Naive thymus-derived CD4-positive, alpha-beta T cell (primary cell): Measurements from ENCODE around the gene OR10AD1. TPM values are rescaled to one million over a fixed set of nuclear protein-coding genes. Genes with fewer than 3 reads are reported as not detected.
"Not testable (repeated sequence)": the region's sequence is repeated elsewhere in the genome, so short reads cannot be mapped to it uniquely, and the experiment has no call there.

Experiments
- ATAC-seq: fragments of 150-1000 bp; cut with Tn5 transposase; 2 replicates; pipeline ENCODE4 v1.10.0; 2021; ENCODE audit warnings: mild to moderate bottlenecking, moderate library complexity
- CTCF ChIA-PET: fragments of 350-600 bp; sonication (Branson Sonifier 250); formaldehyde crosslinking; loops from one replicate; lab custom pipeline; 2021; ENCODE audit warnings: antibody characterized with exemption; lab: Charles Lee
- POLR2A ChIA-PET: fragments of 350-600 bp; sonication (Branson Sonifier 250); formaldehyde crosslinking; loops from one replicate; lab custom pipeline; 2021; ENCODE audit warnings: antibody characterized with exemption, inconsistent platforms; lab: Charles Lee
- DNase-seq, 9 donors: peaks; one replicate each; pipeline versions ENCODE4 v3.0.0 to v3.0.0-alpha.2; 2020 to 2022; ENCODE audit warnings: mixed read lengths in 1 of 9
- H3K27ac ChIP-seq: one replicate; pipeline ENCODE4 v1.7.0; 2013; ENCODE audit warnings: mild to moderate bottlenecking, low read depth, low read length, moderate library complexity
- H3K27me3 ChIP-seq, 2 donors: one replicate each; pipeline ENCODE4 v1.7.0; 2013; ENCODE audit warnings: low read length in 2 of 2, mild to moderate bottlenecking in 2 of 2, moderate library complexity in 2 of 2; ENCODE audit not compliant: control insufficient read depth in 2 of 2, insufficient read depth in 2 of 2
- H3K36me3 ChIP-seq, 3 experiments: 1 replicate in 2 of 3; 2 replicates in 1 of 3; pipeline ENCODE4 v1.7.0; 2013; ENCODE audit warnings: low read length in 3 of 3, mild to moderate bottlenecking in 3 of 3, moderate library complexity in 1 of 3; ENCODE audit not compliant: insufficient read depth in 3 of 3, control insufficient read depth in 2 of 3
- H3K4me1 ChIP-seq, 2 donors: one replicate each; pipeline ENCODE4 v1.7.0; 2013; ENCODE audit warnings: low read length in 2 of 2, mild to moderate bottlenecking in 2 of 2, moderate library complexity in 1 of 2; ENCODE audit not compliant: control insufficient read depth in 2 of 2, insufficient read depth in 2 of 2
- H3K4me3 ChIP-seq: 2 replicates; pipeline ENCODE4 v1.7.0; 2013; ENCODE audit warnings: mild to moderate bottlenecking, low read length
- H3K9me3 ChIP-seq, 3 experiments: 1 replicate in 2 of 3; 2 replicates in 1 of 3; pipeline ENCODE4 v1.7.0; 2013; ENCODE audit warnings: low read length in 3 of 3; ENCODE audit not compliant: control insufficient read depth in 2 of 3
- H3K27ac Mint-ChIP-seq, 9 donors: one replicate each; pipeline ENCODE4 v1.8.0; 2020 to 2022; ENCODE audit warnings: mixed read lengths in 9 of 9, mild to moderate bottlenecking in 8 of 9, moderate library complexity in 5 of 9, inconsistent platforms in 2 of 9
- H3K27me3 Mint-ChIP-seq, 5 donors: one replicate each; pipeline ENCODE4 v1.8.0; 2021 to 2022; ENCODE audit warnings: mixed read lengths in 5 of 5, mild to moderate bottlenecking in 1 of 5
- H3K36me3 Mint-ChIP-seq, 5 donors: one replicate each; pipeline ENCODE4 v1.8.0; 2020 to 2022; ENCODE audit warnings: mixed read lengths in 5 of 5, mild to moderate bottlenecking in 3 of 5, inconsistent platforms in 1 of 5
- H3K4me1 Mint-ChIP-seq, 7 donors: one replicate each; pipeline ENCODE4 v1.8.0; 2020 to 2022; ENCODE audit warnings: mixed read lengths in 7 of 7, mild to moderate bottlenecking in 3 of 7, inconsistent platforms in 1 of 7
- H3K4me3 Mint-ChIP-seq, 10 donors: one replicate each; pipeline ENCODE4 v1.8.0; 2020 to 2022; ENCODE audit warnings: mild to moderate bottlenecking in 10 of 10, mixed read lengths in 10 of 10, moderate library complexity in 6 of 10, inconsistent platforms in 2 of 10
- H3K9me3 Mint-ChIP-seq, 11 donors: one replicate each; pipeline ENCODE4 v1.8.0; 2020 to 2022; ENCODE audit warnings: mixed read lengths in 11 of 11, mild to moderate bottlenecking in 4 of 11, inconsistent platforms in 1 of 11, moderate library complexity in 1 of 11
- intact Hi-C, 2 donors: fragments of 100-400 bp; cut with micrococcal nuclease; formaldehyde crosslinking; loops; one replicate each; pipeline ENCODE4 v1.15.1; 2023
- polyA plus RNA-seq, 2 donors: library from polyadenylated mRNA; unstranded; fragments of 300-500 nt; fragmentation: Illumina TruSeq; gene quantifications; one replicate each; pipeline ENCODE4 v1.2.3, GENCODE V29; 2021
- total RNA-seq, 6 experiments: library from RNA in 5 of 6; stranded (reverse) in 5 of 6; gene quantifications; 1 replicate in 5 of 6; 2 replicates in 1 of 6; pipeline ENCODE4 v1.2.3 and lab custom pipeline; 2021 to 2026

Gene OR10AD1
- total and polyA plus RNA-seq, 7 experiments from 2014 or later: not detected

GRCh38 chr12:48221645-48222044 is 18.6 kb upstream of the OR10AD1 start:
- POLR2A ChIA-PET: interaction anchor here (0.7 to 0.8 kb wide), 2 partner anchors 23 to 506 kb away, joined by 3 to 4 read pairs; a partner anchor contains a TSS
- H3K4me1 Mint-ChIP-seq: peaks cover 0 to 14% (median 7%) of the 10 kb centered on the region in 7 donors
- H3K27me3 ChIP-seq: no peaks in the 10 kb centered on the region
- peak overlapping the region in 3 of 9 donors; percentile 25 to 42 (median 36) for H3K27ac Mint-ChIP-seq
- no peak overlapping the region for H3K4me3 Mint-ChIP-seq
- H3K9me3 Mint-ChIP-seq: peaks cover 0 to 7% (median under 1%) of the 10 kb centered on the region in 11 donors
- intact Hi-C loops: no loop called here
- no peaks in the 10 kb centered on the region for H3K4me1 ChIP-seq
- no peak overlapping the region for H3K27ac ChIP-seq
- peaks cover 0 to 19% (median 13%) of the 10 kb centered on the region in 5 donors for H3K27me3 Mint-ChIP-seq
- H3K9me3 ChIP-seq: no peaks in the 10 kb centered on the region
- CTCF ChIA-PET: interaction anchor here (0.6 kb wide), 1 partner anchor 339 kb away, joined by 5 read pairs; no protein-coding TSS in a partner anchor
- ATAC-seq (no peak), DNase-seq (no peak)
- peaks cover 0 to 6% (median 0%) of the 10 kb centered on the region in 5 donors for H3K36me3 Mint-ChIP-seq
- no peaks in the 10 kb centered on the region for H3K36me3 ChIP-seq
- H3K4me3 ChIP-seq: no peak overlapping the region

- POLR2A ChIA-PET: no interaction called here
Observed at GRCh38 chr12:48220701-48221100, 17.6 kb upstream of the OR10AD1 start.

GRCh38 chr12:48219631-48220030 is 16.5 kb upstream of the OR10AD1 start:
- Mint-ChIP-seq H3K4me3 (no peak overlapping the region), H3K36me3 (no peaks in the 10 kb centered on the region), H3K27ac (no peak overlapping the region), H3K27me3 (peaks cover 0 to 14% (median 10%) of the 10 kb centered on the region in 5 donors), H3K9me3 (peaks cover 0 to 3% (median 0%) of the 10 kb centered on the region in 11 donors), H3K4me1 (peaks cover 0 to 14% (median 7%) of the 10 kb centered on the region in 7 donors)
- Histone ChIP-seq H3K4me1 (no peaks in the 10 kb centered on the region), H3K4me3 (no peak overlapping the region), H3K9me3 (no peaks in the 10 kb centered on the region), H3K27me3 (no peaks in the 10 kb centered on the region), H3K27ac (no peak overlapping the region), H3K36me3 (no peaks in the 10 kb centered on the region)
- ChIA-PET CTCF (no interaction called here), POLR2A (interaction anchor here (0.6 kb wide), 1 partner anchor 525 kb away, joined by 3 read pairs; no protein-coding TSS in a partner anchor)
- ATAC-seq (no peak), DNase-seq (no peak)
- intact Hi-C loops: no loop called here

More at GRCh38 chr12:48220701-48221100, 17.6 kb upstream of the OR10AD1 start:
- Histone ChIP-seq H3K9me3 (no peaks in the 10 kb centered on the region), H3K27ac (no peak overlapping the region), H3K27me3 (no peaks in the 10 kb centered on the region), H3K4me3 (no peak overlapping the region), H3K4me1 (no peaks in the 10 kb centered on the region), H3K36me3 (no peaks in the 10 kb centered on the region)
- H3K4me3 Mint-ChIP-seq: no peak overlapping the region
- ATAC-seq (no peak), DNase-seq (no peak)
- H3K27me3 Mint-ChIP-seq: peaks cover 0 to 15% (median 12%) of the 10 kb centered on the region in 5 donors
- CTCF ChIA-PET: no interaction called here
- intact Hi-C loops: no loop called here
- H3K9me3 Mint-ChIP-seq: peaks cover 0 to 5% (median 0%) of the 10 kb centered on the region in 11 donors
- H3K27ac Mint-ChIP-seq: no peak overlapping the region
- H3K4me1 Mint-ChIP-seq: peaks cover 0 to 14% (median 7%) of the 10 kb centered on the region in 7 donors
- no peaks in the 10 kb centered on the region for H3K36me3 Mint-ChIP-seq

GRCh38 chr12:48216785-48217184 is 13.7 kb upstream of the OR10AD1 start:
- peaks cover 5 to 22% (median 13%) of the 10 kb centered on the region in 7 donors for H3K4me1 Mint-ChIP-seq
- Histone ChIP-seq H3K9me3 (no peaks in the 10 kb centered on the region), H3K27me3 (no peaks in the 10 kb centered on the region), H3K27ac (no peak overlapping the region), H3K36me3 (no peaks in the 10 kb centered on the region), H3K4me1 (no peaks in the 10 kb centered on the region), H3K4me3 (no peak overlapping the region)
- no peak overlapping the region for H3K27ac Mint-ChIP-seq
- peaks cover 0 to 5% (median 0%) of the 10 kb centered on the region in 11 donors for H3K9me3 Mint-ChIP-seq
- DNase-seq (no peak), ATAC-seq (peak; percentile 10)
- ChIA-PET CTCF (no interaction called here), POLR2A (no interaction called here)
- H3K27me3 Mint-ChIP-seq: peaks cover 3 to 25% (median 18%) of the 10 kb centered on the region in 5 donors
- no peak overlapping the region for H3K4me3 Mint-ChIP-seq
- H3K36me3 Mint-ChIP-seq: peaks cover 0 to 7% (median 0%) of the 10 kb centered on the region in 5 donors
- intact Hi-C loops: no loop called here

- H3K27me3 ChIP-seq, H3K27ac ChIP-seq, DNase-seq, H3K4me3 Mint-ChIP-seq, H3K36me3 ChIP-seq, POLR2A ChIA-PET, ATAC-seq, H3K27ac Mint-ChIP-seq, CTCF ChIA-PET, intact Hi-C loops, H3K4me1 ChIP-seq, H3K4me3 ChIP-seq: not testable (repeated sequence)
- Mint-ChIP-seq H3K9me3 (peaks cover 3 to 54% (median 37%) of the 10 kb centered on the region in 11 donors), H3K27me3 (peaks cover 3 to 27% (median 16%) of the 10 kb centered on the region in 5 donors), H3K36me3 (peaks cover 14 to 29% (median 17%) of the 10 kb centered on the region in 5 donors), H3K4me1 (peaks cover 5 to 24% (median 17%) of the 10 kb centered on the region in 7 donors)
- H3K9me3 ChIP-seq: peaks cover 0 to 36% (median 5%) of the 10 kb centered on the region in 3 experiments
Observed at GRCh38 chr12:48209495-48209894, 6.4 kb upstream of the OR10AD1 start.

- H3K9me3 ChIP-seq: peaks cover 0 to 45% (median 8%) of the 10 kb centered on the region in 3 experiments
- no peak overlapping the region for H3K4me3 ChIP-seq
- H3K4me1 Mint-ChIP-seq: peaks cover 26 to 54% (median 48%) of the 10 kb centered on the region in 7 donors
- peak overlapping the region in 3 of 10 donors; percentile 43 to 92 (median 89) for H3K4me3 Mint-ChIP-seq
- H3K27ac Mint-ChIP-seq: peak overlapping the region in 5 of 9 donors; percentile 28 to 95 (median 59)
- peaks cover 24 to 28% of the 10 kb centered on the region in 2 donors for H3K4me1 ChIP-seq
- POLR2A ChIA-PET: no interaction called here
- H3K36me3 Mint-ChIP-seq: peaks cover 27 to 68% (median 53%) of the 10 kb centered on the region in 5 donors
- no peaks in the 10 kb centered on the region for H3K27me3 Mint-ChIP-seq
- H3K9me3 Mint-ChIP-seq: peaks cover 11 to 69% (median 48%) of the 10 kb centered on the region in 11 donors
- peaks cover 0 to 18% (median 10%) of the 10 kb centered on the region in 3 experiments for H3K36me3 ChIP-seq
- CTCF ChIA-PET: interaction anchor here (0.6 kb wide), 1 partner anchor 203 kb away, joined by 3 read pairs; no protein-coding TSS in a partner anchor
- no peaks in the 10 kb centered on the region for H3K27me3 ChIP-seq
- ATAC-seq: no peak
- no peak for DNase-seq
- H3K27ac ChIP-seq: no peak overlapping the region
- intact Hi-C loops: no loop called here
Observed at GRCh38 chr12:48202766-48203165, 326 bp downstream of the OR10AD1 start.
